ENCODE measurements around the gene SLC6A7.

DNA sequence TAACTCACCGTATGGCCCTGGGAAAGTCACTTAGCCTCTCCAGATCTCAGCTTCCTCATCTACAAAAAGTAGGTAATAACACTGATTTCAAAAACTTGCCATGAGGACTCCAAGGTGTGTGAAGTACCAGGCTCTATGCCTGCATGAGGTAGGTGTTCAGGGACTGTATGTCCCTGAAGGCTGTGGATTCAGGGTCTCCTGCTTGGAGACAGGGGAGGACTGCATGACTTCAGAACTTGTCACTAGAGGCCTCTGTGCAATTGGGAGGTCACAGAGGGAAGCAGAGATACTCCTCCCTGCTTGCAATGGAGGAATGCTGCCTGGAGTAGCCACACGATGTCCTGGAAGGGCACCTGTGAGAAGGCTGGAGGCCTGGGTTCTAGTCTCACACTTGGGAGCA is 36.4 kb upstream of the SLC6A7 start:
- TF ChIP-seq, protein P1, sequence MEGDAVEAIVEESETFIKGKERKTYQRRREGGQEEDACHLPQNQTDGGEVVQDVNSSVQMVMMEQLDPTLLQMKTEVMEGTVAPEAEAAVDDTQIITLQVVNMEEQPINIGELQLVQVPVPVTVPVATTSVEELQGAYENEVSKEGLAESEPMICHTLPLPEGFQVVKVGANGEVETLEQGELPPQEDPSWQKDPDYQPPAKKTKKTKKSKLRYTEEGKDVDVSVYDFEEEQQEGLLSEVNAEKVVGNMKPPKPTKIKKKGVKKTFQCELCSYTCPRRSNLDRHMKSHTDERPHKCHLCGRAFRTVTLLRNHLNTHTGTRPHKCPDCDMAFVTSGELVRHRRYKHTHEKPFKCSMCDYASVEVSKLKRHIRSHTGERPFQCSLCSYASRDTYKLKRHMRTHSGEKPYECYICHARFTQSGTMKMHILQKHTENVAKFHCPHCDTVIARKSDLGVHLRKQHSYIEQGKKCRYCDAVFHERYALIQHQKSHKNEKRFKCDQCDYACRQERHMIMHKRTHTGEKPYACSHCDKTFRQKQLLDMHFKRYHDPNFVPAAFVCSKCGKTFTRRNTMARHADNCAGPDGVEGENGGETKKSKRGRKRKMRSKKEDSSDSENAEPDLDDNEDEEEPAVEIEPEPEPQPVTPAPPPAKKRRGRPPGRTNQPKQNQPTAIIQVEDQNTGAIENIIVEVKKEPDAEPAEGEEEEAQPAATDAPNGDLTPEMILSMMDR (IDR thresholded peaks at IDR 0.05), result no peak
- no peak for TF ChIP-seq POLR2AphosphoS5 (IDR thresholded peaks at IDR 0.05)
- no peak for TF ChIP-seq POLR2A (IDR thresholded peaks at IDR 0.05)
- TF ChIP-seq EP300 (IDR thresholded peaks at IDR 0.05), result no peak

Data from stomach (tissue), 4 donors.